Measurements from ENCODE around the gene KCP. TPM values are rescaled to one million over a fixed set of nuclear protein-coding genes. Genes with fewer than 3 reads are reported as not detected.

The KCP gene
- polyA plus RNA-seq, 3 donors = 0.11 to 0.16 TPM; not detected in 1

DNA sequence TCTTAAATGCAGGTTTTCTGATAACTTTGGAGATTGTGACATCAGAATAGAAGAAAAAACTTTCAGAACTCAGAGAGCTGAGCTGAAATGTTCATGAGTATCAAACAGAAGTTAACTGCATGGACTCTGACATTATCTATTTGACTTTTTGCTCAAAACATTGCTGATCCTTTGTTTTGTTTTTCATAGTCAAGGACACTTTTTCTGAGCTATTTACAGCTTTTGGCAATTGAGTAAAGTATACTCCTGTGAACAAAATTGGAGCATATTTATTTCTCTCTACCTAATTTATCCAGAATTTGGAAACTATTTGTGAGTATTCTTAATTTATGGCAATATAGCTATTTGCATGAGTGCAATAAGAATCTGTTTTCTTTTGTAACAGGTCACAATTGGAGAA lies 11.1 kb downstream of the KCP start:
- Mint-ChIP-seq H3K4me1 (peaks cover 1% of the 10 kb centered on the region), H3K9me3 (peaks cover 0 to 12% (median 5%) of the 10 kb centered on the region in 7 donors), H3K36me3 (peaks cover 0 to 1% of the 10 kb centered on the region in 2 donors), H3K4me3 (no peak overlapping the region), H3K27me3 (ENCODE audit: low read depth in 3 of 3) (peaks cover 0 to 4% (median 2%) of the 10 kb centered on the region in 3 donors), H3K27ac (no peak overlapping the region)
- Histone ChIP-seq H3K9ac (ENCODE audit: insufficient read depth, low read length, poor library complexity, severe bottlenecking) (no peak overlapping the region), H4K20me1 (ENCODE audit: insufficient read depth, low read length) (no peaks in the 10 kb centered on the region), H3K27me3 (ENCODE audit: control insufficient read depth in 2 of 2, insufficient read depth in 2 of 2, low read length in 2 of 2) (no peaks in the 10 kb centered on the region), H3K4me2 (replicated peaks; ENCODE audit: extremely low read depth, low read length, poor library complexity, severe bottlenecking) (no peak overlapping the region), H3K4me1 (ENCODE audit: control insufficient read depth in 1 of 2, insufficient read depth in 2 of 2, low read length in 2 of 2) (peaks cover 0 to 2% of the 10 kb centered on the region in 2 donors), H3K27ac (ENCODE audit: low read depth in 1 of 2, low read length in 2 of 2) (no peak overlapping the region), H3K79me2 (ENCODE audit: insufficient read depth, low read length) (no peaks in the 10 kb centered on the region), H3K36me3 (replicated peaks in 1 of 2; ENCODE audit: control insufficient read depth in 1 of 2, insufficient read depth in 2 of 2, low read length in 2 of 2) (no peaks in the 10 kb centered on the region), H3K4me3 (replicated peaks in 1 of 3; ENCODE audit: low read depth in 2 of 3, low read length in 3 of 3) (no peak overlapping the region), H3K9me3 (replicated peaks in 1 of 2; ENCODE audit: control insufficient read depth in 1 of 2, insufficient read depth in 1 of 2, low read length in 2 of 2) (no peaks in the 10 kb centered on the region), H2AFZ (ENCODE audit: insufficient read depth, low read depth, low read length, poor library complexity, severe bottlenecking) (no peak overlapping the region)
- intact Hi-C loops (cut with micrococcal nuclease) = no loop called here
- TF ChIP-seq, protein P1, sequence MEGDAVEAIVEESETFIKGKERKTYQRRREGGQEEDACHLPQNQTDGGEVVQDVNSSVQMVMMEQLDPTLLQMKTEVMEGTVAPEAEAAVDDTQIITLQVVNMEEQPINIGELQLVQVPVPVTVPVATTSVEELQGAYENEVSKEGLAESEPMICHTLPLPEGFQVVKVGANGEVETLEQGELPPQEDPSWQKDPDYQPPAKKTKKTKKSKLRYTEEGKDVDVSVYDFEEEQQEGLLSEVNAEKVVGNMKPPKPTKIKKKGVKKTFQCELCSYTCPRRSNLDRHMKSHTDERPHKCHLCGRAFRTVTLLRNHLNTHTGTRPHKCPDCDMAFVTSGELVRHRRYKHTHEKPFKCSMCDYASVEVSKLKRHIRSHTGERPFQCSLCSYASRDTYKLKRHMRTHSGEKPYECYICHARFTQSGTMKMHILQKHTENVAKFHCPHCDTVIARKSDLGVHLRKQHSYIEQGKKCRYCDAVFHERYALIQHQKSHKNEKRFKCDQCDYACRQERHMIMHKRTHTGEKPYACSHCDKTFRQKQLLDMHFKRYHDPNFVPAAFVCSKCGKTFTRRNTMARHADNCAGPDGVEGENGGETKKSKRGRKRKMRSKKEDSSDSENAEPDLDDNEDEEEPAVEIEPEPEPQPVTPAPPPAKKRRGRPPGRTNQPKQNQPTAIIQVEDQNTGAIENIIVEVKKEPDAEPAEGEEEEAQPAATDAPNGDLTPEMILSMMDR (IDR thresholded peaks at IDR 0.05) = no peak
- no peak for DNase-seq

DNA sequence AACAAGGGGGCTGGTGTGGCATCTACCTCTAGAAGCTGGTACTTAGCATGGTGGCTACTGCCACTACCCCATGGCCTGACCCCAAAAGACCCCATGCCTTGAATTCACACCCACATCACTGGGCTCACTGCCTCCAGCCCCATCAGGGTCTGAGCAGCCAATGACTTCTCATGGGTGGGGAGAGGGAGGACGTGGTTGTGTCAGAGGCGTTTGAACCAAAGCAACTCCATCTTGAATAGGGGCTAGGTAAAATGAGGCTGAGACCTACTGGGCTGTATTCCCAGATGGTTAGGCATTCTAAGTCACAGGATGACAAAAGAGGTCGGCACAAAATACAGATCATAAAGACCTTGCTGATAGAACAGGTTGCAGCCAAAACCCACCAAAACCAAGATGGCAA lies 15.2 kb downstream of the KCP start:
- H4K20me1 ChIP-seq (ENCODE audit: insufficient read depth, low read length) = no peaks in the 10 kb centered on the region
- H3K4me1 ChIP-seq (ENCODE audit: control insufficient read depth in 1 of 2, insufficient read depth in 2 of 2, low read length in 2 of 2) = peaks cover 5 to 8% of the 10 kb centered on the region in 2 donors
- H3K36me3 Mint-ChIP-seq = peaks cover 0 to 3% of the 10 kb centered on the region in 2 donors
- TF ChIP-seq, protein P1 (IDR thresholded peaks at IDR 0.05) = no peak
- intact Hi-C loops (cut with micrococcal nuclease) = no loop called here
- H3K4me3 ChIP-seq (replicated peaks in 1 of 3; ENCODE audit: low read depth in 2 of 3, low read length in 3 of 3) = no peak overlapping the region
- no peak overlapping the region for H3K27ac ChIP-seq (ENCODE audit: low read depth in 1 of 2, low read length in 2 of 2)
- H2AFZ ChIP-seq (ENCODE audit: insufficient read depth, low read depth, low read length, poor library complexity, severe bottlenecking) = no peak overlapping the region
- no CpG with 5 or more reads among the region's 3 CpGs for WGBS (ENCODE audit: insufficient coverage)
- H3K4me1 Mint-ChIP-seq = no peaks in the 10 kb centered on the region
- H3K79me2 ChIP-seq (ENCODE audit: insufficient read depth, low read length) = no peaks in the 10 kb centered on the region
- peaks cover 14 to 29% (median 20%) of the 10 kb centered on the region in 3 donors for H3K27me3 Mint-ChIP-seq (ENCODE audit: low read depth in 3 of 3)
- H3K9me3 ChIP-seq (replicated peaks in 1 of 2; ENCODE audit: control insufficient read depth in 1 of 2, insufficient read depth in 1 of 2, low read length in 2 of 2) = no peaks in the 10 kb centered on the region
- H3K36me3 ChIP-seq (replicated peaks in 1 of 2; ENCODE audit: control insufficient read depth in 1 of 2, insufficient read depth in 2 of 2, low read length in 2 of 2) = no peaks in the 10 kb centered on the region
- H3K9ac ChIP-seq (ENCODE audit: insufficient read depth, low read length, poor library complexity, severe bottlenecking) = no peak overlapping the region
- DNase-seq = no peak
- H3K4me3 Mint-ChIP-seq = no peak overlapping the region
- H3K9me3 Mint-ChIP-seq = peaks cover 0 to 12% (median 5%) of the 10 kb centered on the region in 7 donors
- peaks cover 8 to 19% of the 10 kb centered on the region in 2 donors for H3K27me3 ChIP-seq (ENCODE audit: control insufficient read depth in 2 of 2, insufficient read depth in 2 of 2, low read length in 2 of 2)
- H3K4me2 ChIP-seq (replicated peaks; ENCODE audit: extremely low read depth, low read length, poor library complexity, severe bottlenecking) = no peak overlapping the region
- H3K27ac Mint-ChIP-seq = no peak overlapping the region

Measured in CD14-positive monocyte (primary cell).